Activated CD4-positive, CD25-positive, alpha-beta regulatory T cell treated with anti-CD3 and anti-CD28 coated beads, Interleukin-2, amount 50 U/mL, for 24 hours (primary cell): ENCODE data around the gene ITGBL1.
A peak's percentile ranks its signal among the peaks of the same experiment; 100 is the strongest.
"Not testable (repeated sequence)": the region's sequence is repeated elsewhere in the genome, so short reads cannot be mapped to it uniquely, and the experiment has no call there.

Experiments used
- ATAC-seq, 2 donors: fragments of 150-1000 bp; cut with Tn5 transposase; one replicate each; pipeline ENCODE4 v1.10.0; 2021; ENCODE audit warnings: mild to moderate bottlenecking in 1 of 2, moderate library complexity in 1 of 2

Gene ITGBL1

GRCh38 chr13:101514695-101515275 is 62.3 kb downstream of the ITGBL1 start:
- ATAC-seq, result no peak

DNA sequence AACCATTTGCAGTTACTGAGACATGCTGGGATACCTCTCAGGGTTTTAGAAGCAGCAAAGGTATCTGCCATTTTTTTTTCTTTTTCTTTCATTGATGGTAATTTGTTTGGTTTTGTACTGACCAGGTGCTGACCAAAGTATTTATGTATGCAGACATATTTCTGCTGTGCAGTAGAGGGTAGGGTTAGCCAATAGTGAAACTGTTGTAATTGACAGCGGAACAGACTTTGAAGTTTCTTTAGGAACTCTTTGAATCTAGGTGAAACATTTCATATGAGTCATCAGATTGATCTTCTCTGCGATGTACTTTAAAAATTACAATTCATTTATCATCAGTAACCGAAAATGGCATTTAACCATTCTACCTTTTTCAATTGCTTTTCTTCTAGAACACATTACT is 63.0 kb downstream of the ITGBL1 start:
- peak; percentile 52 to 60 for ATAC-seq

DNA sequence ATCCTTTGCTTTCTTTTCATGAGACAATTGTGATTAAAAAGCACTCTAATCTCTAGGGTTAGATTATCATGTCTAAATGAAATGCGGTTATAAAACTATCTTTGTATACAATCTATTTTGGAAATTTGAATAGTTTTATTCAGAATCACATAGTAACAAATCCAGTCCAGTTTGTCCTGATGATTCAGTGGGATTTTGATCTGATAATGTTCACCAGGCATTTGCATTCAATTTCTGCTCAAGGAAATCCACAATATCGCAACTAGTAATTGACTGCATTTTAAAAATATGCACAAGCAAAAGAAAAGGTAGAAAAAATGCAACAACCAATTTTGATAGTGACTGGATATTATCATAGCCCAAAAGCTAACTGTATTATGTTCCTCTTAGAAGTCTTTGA is 63.8 kb downstream of the ITGBL1 start:
- ATAC-seq, result no peak

DNA sequence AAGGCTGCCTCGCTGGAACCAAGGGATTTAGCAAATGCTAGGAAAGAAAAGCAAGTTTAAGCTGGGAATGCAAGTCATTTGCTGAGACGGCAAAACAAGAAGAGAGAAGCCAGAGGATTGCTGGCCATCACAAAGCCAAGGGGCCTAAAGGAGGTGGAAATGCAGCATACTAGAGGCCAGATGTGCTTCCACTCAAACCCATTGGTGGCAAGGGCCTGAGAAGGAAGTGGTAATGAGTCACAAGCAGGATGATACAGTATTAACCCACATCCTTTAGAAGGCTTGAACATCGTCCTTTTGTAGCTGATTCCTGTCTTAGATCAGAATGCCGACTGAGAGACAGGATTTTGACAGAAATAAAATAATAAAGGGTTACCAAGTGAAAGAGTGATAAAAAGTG is 68.2 kb downstream of the ITGBL1 start:
- ATAC-seq, result peak; percentile 78 to 87

DNA sequence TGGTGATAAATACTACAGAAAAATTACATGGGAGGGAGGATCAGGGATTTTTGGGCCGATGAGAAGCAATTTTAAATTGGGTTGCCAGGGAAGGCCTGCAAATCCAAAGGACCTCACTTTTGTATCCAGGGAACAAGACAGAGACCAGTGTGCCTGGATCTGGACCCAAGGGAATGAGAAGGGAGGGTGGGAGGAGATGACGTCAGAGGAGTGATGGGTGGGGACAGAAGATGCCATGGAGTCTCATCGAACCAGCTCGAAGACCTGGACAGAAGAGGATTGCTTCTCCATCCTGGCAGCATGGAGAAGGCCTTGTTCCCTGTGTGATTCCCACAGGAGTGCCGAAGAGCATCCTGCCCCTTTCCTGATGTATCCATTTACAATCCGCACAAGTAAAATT is 68.9 kb downstream of the ITGBL1 start:
- no peak for ATAC-seq

DNA sequence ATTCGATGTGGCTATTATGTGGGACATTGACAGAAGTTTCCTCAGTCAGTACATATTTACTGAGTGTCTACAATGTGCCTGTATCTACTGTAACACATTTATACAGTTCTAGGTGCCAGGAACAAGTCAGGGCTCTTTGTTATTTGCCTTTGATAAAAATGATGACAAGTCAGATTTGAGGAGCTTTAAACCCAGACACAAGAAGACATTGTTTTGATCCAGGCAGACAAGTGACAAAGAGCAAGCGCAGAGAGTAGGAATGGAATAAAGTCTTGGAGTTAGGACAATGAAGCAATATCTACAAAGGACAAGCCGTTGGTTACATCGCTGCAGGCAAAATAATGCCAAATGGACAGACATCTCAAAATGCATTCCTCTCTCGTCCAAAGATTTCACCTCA is 70.1 kb downstream of the ITGBL1 start:
- no peak for ATAC-seq

GRCh38 chr13:101523154-101524131 is 71.0 kb downstream of the ITGBL1 start:
- ATAC-seq, result no peak

DNA sequence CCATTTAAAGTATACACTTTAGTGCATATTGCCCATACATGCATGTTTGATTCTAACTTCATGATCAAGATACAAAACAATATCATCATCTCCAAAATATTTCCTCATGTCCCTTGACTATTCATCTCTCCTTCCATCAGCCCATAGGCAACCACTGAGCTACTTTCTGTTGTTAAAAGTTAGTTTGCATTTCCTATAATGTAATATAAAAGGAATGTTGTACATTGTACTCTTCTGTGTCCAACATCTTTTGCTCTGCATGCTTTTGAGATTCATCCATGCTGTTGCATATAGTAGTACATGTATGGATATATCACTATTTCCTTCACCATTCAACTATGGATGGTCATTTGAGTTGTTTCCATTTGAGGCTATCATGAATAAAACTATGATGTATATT is 74.7 kb downstream of the ITGBL1 start:
- ATAC-seq, result no peak

DNA sequence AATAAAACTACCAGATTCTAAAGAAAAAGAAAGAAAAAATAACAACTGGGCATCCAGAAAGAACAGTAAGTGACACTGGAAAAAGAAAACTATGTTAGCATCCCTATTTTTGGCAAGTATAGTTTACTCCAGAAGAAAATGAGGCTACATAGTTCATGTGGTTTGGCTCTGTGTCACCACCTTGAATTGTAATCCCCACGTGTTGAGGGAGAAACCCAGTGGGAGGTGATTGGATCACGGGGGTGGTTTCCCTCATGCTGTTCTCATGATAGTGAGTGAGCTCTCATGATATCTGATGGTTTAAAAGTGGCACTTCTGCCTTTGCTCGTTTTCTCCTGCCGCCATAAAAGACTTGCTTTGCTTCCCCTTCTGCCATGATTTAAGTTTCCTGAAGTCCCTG is 76.9 kb downstream of the ITGBL1 start:
- peak in 1 of 2 donors; percentile 64 for ATAC-seq

DNA sequence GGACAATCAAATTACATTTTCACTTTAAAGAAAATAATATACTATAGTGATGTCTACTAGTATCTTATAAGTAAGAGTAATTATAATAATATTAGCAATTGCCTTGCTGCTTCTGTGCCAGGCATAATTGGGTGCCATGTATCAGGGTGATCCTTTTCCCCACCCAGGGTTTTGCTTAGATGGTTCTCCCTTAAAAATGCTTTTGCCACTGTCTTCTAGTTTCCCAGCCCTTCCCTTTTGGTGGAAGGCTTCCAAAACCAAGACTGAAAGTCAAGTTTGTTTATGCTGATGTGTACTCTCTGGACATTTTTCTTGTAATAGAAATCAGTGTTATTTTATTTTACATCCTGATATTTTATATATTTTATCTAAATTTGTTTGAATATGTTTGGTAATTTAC is 77.8 kb downstream of the ITGBL1 start:
- ATAC-seq, result no peak

DNA sequence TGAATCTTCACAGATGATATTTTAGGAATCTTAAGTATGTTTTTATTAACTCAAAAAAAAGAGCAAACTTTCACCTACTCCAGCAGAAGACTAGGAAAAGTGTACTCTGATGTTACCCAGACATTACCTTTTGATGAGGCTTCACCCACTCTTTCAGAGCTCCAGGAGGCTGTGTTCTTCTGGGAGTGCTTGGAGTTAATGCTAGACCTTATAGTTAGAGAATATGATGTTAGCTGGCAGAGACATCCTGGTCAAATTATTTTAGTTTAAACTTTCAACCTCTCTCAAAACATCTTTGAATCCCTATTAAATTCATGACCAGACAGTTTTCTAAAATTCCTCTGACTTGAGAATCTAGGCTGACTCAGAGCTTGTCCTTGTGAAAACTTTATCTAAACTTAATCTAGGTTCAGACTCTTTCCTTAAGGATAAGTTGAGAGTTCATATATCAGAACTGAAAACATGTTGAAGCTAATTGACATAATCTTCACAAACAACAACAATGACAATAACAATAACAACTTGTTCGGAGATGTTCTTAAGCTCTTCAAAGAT is 82.8 kb downstream of the ITGBL1 start:
- ATAC-seq, result no peak

DNA sequence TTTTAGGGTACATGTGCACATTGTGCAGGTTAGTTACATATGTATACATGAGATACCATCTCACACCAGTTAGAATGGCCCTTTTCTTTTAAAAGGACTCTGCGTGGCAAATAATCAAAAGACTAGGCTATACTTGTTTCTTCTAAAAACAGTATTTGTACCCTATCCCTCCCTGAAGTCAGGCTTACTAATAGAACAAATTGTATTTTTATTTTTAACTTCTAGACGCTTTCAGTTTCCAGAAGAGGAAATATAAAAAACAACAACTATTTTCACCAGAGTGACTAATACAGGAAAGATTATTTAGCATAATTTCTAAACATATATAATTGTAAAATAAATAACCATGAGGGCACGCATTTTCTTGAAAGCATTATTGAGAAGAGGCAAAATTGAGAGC is 83.6 kb downstream of the ITGBL1 start:
- ATAC-seq, result no peak

DNA sequence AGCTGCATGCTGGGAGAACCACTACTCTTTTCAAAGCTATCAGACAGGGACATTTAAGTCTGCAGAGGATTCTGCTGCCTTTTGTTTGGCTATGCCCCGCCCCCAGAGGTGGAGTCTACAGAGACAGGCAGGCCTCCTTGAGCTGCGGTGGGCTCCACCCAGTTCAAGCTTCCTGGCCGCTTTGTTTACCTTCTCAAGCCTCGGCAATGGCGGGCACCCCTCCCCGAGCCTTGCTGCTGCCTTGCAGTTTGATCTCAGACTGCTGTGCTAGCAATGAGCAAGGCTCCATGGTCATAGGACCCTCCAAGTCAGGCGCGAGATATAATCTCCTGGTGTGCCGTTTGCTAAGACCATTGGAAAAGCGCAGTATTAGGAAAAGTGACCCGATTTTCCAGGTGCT is 92.1 kb downstream of the ITGBL1 start:
- not testable (repeated sequence) for ATAC-seq

- ATAC-seq, result no peak
Observed at GRCh38 chr13:101544979-101545378, 92.5 kb downstream of the ITGBL1 start.

GRCh38 chr13:101545521-101545920 is 93.0 kb downstream of the ITGBL1 start:
- ATAC-seq, result no peak

DNA sequence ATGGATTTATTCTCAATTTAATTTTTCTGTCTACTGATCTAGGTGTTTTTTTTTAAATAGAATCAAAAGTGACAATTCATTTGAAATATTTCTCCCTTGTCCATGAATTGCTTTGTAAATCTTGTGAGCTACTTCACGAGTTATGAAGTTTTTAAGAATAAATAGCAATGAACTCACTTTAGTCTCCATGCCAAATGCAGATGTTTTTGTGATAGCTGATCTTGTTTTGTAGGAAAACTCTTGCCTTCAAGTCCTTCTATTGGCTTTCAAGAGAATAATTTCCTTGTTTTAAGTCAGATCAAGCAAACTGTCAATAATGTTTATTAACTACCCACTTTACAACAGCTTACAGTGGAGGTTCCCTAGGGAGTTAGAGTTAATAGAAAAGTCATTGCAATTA is 99.8 kb downstream of the ITGBL1 start:
- no peak for ATAC-seq

GRCh38 chr13:101552786-101553185 is 100.3 kb downstream of the ITGBL1 start:
- no peak for ATAC-seq

DNA sequence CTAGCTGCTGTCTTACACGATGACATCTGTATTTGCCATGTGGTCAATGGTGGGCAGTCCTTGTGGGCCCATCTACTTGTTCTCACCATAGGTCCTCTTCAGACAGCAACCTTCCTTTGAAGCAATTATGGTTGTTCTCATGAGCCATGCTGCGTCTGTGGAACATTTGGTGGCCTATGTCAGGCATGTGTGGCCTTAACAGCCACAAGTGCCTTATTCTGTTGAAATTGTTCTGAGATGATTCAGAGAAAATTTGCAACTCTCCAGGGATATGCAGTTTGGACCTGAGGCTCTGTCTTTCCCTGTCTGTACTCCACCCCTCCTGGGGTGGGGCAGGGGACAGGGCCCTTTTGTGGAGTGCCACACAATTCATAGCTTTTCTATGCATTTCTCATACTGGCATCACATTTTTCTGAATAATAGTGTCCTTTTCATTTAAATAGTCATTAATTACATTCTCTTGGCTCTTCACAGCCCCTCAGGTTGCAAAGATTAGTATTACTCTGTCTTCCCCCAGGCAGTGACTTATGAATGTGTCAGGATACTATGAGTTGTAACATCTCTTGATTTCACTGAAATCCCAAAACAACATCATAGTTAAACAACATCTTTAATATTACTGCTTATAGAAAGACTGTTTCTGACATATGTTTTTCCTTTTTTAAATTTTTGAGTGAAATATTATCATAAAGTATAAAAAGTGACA is 102.1 kb downstream of the ITGBL1 start:
- no peak for ATAC-seq

DNA sequence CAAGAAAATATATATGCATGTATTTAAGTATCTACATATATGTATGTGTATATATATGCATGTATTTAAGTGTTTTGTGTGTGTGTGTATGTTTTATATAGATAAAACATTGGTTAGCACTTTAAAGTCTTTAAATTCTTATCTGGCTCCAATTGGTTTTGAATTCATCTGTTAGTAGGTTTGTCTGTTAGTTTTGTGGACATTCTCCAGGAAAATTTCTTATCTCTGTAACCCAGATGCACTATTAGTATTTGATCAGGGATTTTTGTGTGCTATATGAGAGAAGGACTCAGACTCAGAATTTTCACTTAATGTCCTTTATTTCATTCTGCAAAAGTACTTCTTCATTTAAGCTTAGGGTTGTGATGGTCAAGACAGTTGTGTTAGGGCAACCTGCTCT is 103.1 kb downstream of the ITGBL1 start:
- no peak for ATAC-seq

GRCh38 chr13:101556676-101557123 is 104.2 kb downstream of the ITGBL1 start:
- ATAC-seq, result no peak

DNA sequence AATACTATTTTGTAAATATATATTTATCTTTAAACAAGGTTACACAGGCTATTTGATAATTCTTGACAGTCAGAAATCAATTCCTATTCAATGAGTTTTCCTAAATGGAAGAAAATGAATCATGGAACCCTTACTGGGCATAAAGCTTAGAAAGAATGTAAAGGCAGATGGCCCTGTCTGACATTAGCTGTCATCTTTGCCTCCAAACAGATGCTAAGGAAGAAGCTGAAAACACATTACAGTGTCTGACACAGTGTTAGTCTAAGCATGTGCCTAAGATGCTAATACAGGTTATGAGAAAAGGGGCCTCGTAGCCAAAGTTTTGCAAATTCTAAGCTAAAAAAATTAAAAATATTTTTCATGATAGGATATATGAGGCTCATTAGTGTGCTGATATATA is 112.8 kb downstream of the ITGBL1 start:
- ATAC-seq, result no peak

- no peak for ATAC-seq
Observed at GRCh38 chr13:101567841-101568240, 115.4 kb downstream of the ITGBL1 start.

DNA sequence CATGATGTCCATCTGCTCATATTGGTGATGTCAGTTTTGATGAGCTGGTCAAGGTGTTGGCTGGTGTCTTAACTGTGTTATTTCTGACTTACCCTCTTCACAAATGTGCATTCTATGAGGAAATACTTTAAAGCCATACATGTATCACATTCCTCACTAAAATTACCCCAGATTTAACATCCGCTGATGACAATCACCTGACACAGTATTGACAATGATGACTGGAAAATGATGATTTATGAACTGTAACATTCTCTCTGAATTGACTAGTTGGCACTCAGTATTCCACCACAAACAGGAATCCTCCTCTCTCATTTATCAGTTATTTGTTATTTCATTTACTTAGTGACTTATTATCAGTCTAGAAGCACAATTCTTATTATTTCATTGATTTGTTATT is 117.3 kb downstream of the ITGBL1 start:
- ATAC-seq, result no peak
